GM19372 (cell line): ENCODE data around the gene DNAJB8.

Experiments used
- ATAC-seq: cut with Tn5 transposase; IDR thresholded peaks from one replicate; pipeline ENCODE4 v1.9.1; 2021; ENCODE audit warnings: mild to moderate bottlenecking, low read depth, moderate library complexity; ENCODE audit not compliant: unreplicated experiment

Gene DNAJB8

DNA sequence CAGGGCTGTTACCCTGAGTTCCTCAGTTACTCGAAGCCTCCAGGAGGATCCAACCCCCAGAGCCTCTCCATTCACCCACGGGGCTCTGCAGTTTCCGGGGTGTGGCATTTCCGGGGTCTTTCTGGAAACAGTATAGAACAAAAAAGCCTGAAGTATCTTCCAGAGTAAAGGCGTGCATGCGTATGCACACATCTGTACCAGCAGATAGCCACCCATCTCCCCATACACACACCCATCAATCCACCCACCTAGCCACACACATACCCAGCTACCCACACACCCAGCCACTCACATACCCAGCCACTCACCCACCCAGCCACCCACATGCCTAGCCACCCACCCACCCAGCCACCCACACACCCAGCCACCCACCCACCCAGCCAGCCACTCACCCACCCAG, 2.9 kb upstream of the DNAJB8 start:
- ATAC-seq: no peak

DNA sequence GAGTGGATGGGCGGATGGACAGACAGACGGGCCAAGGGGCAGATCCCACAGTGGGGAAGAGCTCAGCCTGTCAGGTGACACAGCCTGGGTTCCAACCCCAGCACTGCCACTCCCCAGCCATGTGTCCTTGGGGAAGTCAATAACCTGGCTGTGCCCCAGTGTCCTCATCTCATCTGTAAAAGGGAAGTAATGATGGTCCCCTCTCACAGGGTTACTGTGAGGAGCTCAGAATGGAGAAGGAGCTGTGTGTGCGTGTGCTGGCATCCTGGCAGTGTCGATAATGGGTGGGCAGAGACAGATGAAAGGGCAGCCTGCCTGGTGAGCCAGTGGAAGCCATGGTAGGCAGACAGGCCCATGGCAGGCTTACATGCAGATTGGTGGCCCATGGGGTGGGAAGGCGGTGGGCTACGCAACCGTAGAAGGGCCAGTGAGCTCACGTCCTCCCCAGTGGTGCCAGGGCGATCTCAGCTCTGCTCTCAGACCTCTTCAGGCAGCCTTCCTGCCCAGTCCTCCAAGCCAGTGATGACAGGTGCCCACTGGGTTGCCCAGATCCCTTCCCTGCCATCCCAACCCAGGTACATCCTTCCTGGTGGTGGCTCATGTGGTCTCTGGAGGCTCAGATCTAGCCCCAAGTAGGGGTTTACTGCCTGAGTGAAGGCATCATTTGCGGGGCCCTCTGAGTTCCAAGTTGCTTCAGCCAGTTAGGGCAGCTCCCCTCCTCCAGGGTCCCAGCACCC, 2.3 kb upstream of the DNAJB8 start:
- no peak for ATAC-seq

DNA sequence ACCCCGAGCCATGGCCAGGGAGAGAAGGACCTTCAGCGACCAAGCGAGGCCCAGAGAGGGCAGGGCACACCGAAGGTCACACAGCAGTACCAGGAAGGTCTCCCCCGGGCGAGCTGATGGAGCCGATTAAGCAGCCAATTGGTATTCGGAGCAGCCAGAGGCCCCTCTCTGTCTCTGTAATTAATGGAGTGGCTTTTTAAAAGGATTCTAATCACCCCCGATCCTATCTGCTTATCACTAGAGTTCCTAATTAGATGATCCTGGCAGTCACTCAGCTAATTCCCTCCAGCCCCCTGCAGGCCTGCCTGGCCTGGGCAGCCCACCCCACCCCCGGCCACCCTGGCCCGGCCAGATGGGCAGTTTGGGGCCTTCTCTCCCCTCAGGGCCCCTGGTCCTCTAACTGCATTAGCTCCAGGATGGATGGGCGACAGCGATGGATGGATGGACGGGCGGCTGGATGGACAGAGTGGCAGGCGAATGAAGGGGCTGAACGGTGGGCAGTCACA, 1.6 kb upstream of the DNAJB8 start:
- no peak for ATAC-seq

DNA sequence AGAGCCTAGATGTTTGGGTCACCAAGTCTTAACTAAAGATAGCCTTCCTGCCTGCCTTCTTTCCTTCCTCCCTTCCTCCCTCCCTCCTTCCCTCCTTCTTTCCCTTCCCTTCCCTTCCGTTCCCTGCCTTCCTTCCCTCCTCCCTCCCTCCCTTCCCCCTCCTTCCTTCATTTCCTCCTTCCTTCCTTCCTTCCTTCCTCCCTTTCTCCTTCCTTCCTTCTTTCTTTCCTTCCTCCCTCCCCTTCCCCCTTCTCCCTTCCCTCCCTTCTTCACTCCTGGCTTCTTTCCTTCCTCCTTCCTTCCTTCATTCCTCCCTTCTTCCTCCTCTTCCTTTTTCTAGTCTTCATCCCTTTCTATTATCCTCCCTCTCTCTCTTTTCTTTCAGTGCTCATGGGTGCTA, 2.0 kb downstream of the DNAJB8 start:
- no peak for ATAC-seq

DNA sequence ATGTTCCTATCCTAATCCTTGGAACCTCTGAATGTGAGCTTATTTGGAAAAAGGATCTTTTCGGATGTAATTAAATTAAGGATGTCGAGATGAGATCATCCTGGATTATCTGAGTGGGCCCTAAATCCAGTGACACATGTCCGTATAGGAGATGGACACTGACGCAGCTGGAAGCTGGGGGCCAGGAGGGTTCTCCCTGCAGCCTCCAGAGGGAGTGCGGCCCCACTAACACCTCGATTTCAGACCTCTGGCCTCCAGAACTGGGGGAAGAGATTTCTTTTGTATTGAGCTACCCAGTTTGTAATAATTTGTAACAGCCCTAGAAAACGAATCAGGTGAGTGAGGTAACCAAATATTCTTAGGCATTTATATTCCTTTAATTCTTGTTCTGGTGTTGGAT, 2.5 kb downstream of the DNAJB8 start:
- no peak for ATAC-seq

DNA sequence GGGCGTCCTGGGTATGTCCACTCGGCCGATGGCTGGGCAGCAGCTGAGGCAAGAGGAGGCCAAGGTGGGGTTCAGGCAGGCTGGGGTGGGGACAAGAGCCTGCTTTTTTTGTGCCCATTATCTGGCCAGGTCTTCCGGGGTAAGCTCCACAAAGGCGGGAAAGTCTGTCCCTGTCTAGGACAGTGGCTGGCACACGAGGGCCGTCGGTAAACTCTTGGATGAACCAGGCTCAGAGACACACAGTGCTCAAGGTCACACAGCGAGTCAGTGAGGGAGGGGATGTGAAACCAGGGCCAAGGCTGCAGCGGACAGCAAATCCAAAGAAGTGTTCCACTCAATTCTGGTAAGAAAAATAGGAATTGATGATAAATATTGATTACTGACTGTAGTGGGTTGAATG, 2.9 kb downstream of the DNAJB8 start:
- no peak for ATAC-seq

DNA sequence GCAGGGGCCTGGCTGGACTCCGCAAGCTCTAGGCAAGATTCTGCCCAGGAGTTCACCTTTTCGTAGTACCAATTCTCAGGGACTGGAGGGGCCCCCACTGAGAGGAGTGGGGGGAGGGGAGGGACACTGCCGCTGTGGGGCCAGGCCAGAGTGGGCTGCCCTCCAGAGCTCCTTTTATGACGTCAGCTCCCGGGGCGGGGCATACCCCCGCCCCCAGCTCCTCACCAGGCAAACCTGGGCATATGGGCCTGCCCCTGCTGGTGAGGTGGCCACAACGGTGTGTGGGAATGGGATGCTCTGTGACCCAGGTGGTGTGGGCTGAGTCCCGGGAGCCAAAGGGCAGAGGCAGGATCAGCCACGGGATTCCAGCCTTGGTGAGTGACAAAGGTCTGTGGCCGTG, 3.3 kb downstream of the DNAJB8 start:
- no peak for ATAC-seq

DNA sequence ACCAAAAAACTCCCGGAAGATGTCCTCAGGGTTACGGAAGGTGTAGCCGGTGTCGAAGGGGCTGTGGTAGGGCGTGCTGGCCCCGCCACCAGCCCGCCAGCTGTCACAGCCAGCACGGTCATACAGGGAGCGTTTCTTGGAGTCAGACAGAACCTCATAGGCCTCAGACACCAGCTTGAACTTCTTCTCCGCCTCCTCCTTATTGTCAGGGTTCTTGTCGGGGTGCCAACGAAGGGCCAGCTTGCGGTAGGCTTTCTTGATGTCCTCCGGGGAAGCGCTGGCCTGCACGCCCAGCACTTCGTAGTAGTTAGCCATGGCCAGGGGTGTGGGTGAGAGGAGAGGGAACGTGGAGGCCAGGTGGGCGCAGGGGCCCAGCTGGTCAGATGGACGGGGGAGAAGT, 3.8 kb downstream of the DNAJB8 start:
- ATAC-seq: no peak

DNA sequence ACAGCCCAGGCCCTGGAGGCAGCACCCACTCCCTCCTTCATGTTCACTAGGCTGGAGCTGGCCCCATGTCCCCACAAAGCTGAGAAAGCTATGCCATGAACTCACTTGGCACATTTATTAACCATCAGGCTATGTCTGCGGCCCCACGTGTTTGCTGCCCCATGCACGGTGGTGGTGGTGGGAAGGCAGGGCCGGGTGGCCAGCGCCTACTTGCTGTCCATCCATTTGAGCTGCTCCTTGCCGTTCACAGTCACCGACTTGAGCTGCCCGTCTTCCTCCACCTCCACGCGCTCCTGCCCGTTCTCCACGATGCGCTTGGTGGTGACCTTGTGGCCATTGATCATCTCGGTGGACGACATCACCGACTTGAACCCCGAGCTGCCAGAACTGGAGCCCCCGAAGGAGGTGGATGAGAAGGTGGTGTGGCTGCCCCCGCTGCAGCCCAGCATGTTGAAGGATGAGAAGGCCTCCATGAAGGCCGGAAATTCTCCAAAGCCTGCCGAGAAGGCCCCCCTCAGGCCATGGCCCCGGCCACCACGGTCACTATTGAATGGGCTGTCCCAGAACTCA, 4.3 kb downstream of the DNAJB8 start:
- no peak for ATAC-seq

DNA sequence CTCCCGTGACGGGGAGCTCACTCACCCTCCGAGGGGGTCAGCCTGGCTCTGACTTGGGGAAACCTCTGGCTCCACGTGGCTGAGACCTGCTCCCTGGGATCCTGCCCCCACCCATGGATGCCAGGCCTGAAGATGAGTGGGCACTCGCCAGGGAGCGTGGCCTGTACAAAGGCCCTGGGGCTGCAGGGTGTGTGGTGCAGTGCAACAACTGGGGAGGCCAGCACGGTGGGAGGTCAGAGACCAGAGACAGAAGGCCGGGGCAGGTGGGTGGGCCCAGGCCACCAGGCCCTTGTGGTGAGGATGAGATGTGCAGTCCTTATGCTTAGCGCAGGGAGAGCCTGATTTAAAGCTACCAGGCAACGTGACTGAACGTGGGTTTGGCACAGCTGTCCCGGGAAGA, 5.0 kb downstream of the DNAJB8 start:
- ATAC-seq: no peak

DNA sequence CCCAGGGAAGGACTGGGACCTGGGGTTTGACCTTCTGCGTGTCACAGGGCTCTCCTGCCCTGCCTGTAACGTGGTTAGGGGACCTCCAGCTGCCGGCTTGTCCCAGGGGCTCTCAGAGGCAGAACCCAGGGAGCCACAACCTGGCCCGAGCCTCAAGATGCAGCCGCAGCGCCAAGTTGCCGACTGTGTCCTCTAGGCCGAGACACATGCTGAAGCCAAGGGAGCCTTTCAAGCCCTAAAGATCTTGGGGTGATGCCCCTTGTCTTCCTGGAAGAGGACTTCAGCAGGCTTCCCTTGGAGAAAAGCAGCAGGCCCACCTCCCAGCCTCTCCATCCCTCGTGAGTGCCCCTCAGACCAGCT, 7.2 kb downstream of the DNAJB8 start:
- ATAC-seq: no peak

DNA sequence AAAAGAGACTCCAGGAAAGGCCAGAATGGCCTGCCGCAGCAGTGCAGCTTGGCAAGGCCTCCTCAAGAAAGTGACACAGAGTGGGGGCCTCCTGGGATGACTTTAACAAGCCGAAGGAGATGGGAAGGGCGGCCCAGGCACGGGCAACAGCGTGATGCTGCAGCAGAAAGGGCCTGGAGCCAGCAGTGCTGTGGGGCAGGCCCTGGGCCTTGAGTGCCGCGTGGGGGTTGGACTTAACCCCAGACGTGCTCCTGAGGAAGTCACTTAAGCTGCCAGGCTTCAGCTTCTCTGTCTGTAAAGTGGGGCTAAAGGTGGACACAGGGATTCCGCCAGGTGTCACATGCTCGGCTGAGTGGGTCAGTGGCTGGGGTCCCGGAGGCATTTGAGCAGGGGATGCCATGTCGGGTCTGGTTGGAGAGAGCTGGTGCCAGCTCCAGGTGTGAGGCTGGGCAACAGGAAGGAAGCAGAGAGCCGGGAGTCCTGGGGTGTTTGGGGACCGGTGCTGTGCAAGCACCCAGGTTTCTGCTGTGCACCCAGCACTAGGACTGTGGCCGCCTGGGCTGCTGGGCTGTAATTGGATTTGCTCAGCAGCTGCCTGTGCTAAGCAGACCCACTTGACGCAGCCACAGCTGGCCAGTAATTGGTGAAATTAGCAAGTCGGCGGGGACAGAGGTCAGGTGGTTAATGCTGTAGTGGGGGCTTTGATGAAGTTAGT, 7.8 kb downstream of the DNAJB8 start:
- no peak for ATAC-seq

DNA sequence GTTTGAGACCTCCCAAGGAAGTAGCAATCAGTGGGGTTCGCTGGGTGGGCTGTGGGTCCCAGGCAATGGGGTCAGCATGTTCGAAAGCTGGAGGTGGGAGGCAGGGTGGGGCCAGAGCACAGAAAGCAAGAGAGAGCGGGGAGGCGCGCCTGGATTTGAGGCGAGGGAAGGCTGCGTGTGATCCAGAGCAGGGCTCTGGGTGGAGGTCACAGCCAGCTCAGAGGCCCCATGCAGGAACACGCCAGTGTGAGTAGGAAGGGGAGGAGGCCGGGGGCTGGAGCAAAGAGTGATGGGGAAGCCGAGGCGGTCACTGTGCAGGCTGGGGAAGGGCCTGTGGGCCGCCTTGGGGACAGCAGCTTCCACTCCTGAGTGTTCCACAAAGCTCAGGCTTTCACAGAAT, 8.8 kb downstream of the DNAJB8 start:
- no peak for ATAC-seq

DNA sequence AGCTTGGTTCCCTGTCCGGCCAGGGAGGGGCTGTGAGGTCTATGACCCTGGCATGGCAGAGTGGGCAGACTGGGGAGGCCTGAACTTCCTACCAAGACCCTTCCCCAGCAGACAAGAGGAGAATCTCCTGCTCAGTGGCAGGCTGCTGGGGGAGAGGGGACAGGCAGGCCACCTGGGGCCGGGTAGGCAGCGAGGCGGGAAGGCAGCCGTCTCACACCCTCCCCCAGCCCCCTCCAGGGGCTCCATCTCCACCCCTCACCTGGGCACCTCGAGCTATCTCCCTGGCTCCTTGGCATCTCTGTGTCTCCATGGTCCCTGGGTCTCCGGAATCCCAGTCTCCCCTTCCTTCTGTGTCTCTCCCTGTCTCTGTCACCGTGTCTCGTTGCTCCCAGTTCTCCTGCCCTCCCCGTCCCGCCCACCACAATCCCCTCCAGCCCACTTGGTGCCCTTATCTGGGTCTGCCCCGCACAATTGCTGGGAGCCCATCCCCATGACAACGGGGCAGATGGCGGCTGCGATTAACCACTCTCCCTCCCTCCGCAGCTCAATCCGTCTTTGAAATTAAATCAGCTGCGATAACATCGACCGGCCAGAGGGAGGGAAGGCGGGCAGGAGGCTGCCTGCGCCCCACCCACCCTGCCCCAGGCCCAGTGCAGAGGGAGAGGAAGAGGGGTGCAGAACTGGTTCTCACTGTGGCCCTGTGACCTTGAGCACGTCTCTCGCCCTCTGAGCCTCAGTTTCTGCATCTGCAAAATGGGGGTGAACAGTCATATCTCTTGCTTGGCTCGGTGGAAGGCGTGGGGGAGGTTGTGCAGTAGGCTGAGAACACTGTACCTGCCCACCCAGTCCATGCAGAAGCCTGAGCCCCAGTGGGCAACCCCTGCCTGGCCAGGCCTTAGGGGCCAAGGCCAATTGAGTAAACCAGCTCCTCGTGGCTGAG, 9.6 kb downstream of the DNAJB8 start:
- ATAC-seq: no peak

DNA sequence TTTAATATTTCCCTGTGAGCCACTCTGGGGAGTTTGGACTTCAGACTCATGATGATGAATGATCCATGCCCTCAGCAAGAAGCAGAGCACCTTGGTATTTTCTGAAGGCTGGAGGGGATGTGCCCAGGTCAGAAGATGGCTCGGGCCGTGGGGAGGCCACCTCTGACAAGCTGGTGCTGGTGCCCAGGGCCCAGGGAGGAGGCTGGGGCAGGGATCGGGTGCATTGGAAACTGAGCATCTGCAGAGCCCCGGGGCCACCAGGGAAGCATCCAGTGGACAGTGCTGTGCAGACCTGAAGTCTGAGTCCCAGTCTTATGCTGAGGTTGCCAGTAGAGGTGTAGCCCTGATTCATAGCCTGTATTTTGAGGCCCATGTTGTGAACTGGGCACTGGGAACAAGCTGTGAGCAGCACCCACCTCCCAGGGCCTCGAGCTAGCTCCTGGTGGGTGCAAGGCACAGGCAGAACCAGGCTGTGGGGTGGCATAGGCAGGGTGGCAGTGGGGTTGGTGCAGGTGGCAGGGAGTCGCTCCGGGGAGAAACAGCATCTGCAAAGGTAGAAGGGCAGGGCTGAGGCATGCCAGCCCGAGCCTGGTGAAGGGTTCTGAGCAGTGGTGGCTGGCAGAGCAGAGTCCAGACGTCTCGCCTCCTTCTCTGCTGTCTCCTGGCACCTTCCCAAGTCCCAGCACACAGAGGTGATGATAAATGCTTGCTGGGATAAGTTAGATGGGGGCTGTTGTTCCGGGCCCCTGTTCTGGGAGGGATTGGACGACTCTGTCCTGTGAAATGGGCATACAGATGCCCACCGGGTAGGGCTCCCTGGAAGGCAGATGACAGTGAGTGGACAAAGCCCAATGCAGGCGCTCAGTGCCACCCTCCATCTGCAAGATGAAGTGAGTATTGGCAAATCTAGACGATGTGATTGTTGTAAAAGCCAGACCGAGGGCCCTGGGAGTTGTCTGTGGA, 10.6 kb downstream of the DNAJB8 start:
- ATAC-seq: no peak

DNA sequence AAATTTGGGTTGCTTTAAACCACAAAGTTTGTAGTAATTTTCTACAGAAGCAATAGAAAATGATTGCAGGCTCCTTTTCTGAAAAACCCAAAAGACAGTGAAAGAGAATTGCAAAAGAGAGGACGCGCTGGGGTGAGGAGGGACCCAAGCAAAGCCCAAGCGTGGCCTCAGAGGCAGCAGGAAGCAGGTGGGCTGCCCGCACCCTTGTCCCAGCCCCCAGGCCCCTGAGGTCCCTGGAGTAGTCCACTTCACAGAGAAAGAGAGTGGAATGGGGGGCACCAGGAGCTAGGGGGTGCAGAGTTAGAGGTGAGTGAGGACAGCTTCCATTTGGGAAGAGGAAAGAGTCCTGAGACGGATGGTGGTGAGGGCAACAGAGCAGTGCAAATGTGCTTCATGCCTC, 11.6 kb downstream of the DNAJB8 start:
- ATAC-seq: no peak

DNA sequence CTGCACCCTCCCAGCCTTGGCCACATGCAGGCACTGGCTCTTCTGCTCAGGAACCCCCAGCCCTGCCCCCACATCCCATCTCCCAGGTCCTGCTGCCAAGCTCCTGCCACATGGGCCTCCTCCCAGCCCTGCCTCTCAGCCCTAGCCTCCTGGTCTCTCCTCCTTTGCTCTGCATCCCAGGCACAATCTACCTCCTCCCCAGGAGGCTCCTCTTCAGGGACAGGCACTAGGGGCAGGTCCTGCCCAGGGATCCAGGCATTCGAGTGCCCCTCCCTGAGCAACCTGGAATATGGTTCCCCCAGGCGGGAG, 12.4 kb downstream of the DNAJB8 start:
- no peak for ATAC-seq

DNA sequence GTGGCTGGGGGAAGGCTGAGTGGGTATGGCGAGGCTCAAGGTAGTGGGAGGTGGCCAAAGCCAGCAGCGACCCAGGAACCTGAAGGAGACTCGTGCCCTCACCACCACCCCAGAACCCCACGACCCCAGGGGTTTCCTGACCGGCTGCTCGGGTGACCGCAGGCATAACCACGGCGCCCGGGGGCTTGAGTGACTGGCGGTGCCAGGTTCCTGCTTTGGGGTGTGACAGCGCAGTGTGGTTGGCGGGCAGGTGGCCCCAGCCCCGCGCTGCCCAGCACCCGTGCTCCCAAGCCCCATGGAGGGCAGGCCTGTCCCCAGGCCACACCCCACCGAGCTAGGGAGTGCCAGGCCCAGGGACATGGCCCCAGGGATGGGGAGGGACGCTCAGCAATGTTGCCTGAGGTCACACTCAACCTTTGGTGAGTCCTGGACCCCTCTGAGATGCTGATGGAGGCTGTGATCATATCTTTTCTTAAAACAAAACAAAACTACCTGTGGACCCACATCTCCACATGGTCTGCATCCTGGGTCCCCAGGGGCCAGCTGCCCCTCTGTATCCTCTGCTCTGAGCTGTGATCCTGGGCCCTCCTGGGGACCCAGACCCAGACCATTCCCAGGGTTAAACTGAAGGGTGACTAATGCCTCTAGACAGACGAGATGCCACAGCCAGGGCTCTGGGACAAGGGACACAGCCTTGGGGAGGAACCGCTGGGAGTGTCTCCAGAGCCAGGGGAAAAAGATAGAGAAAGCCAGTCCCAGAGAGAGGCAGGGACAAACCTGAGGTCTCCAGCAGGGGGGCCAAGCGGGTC, 13.0 kb downstream of the DNAJB8 start:
- no peak for ATAC-seq

DNA sequence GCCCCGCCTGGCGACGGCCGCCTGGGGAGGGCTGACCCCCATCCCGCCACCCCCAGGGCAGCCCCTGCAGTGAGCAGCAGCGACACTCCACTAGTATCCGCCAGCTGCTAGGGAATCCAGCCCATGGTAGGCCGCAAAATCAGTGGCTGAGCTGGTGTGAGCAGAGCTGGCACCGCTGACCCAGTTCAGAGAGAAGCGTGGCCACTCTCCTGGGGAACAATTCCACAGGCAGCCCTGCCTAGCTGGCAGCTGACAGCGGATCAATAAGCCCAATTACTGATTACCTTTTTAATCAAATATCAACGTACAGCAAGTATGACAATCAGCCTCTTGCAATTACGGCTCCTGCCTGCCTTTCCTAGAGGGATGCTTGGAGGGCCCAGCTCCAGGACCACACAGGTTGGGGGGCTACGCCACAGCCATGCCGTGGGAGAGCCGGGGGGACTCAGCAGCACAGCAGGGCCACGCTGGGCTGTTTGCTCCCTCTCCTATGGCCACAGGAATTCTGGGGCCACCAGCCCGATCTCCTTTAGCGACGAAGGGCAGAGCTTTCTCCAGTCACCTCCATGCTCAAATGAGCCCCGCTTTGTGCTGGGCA, 13.9 kb downstream of the DNAJB8 start:
- no peak for ATAC-seq
